ENCODE results near the gene SYNDIG1. TPM values are rescaled to one million over a fixed set of nuclear protein-coding genes. Genes with fewer than 3 reads are reported as not detected.

The SYNDIG1 gene
- total RNA-seq, 1 experiment from 2014 or later, result 5.4 TPM

- Histone ChIP-seq H3K23me2 (ENCODE audit: insufficient read length, low read depth, low read length, poor library complexity, severe bottlenecking) (no peaks in the 10 kb centered on the region), H3K4ac (ENCODE audit: low read depth, low read length) (no peak overlapping the region), H4K5ac (ENCODE audit: insufficient read length, low read depth, low read length) (no peak overlapping the region), H2BK15ac (ENCODE audit: low read depth, low read length) (no peak overlapping the region), H3K79me2 (ENCODE audit: insufficient read depth, low read length) (no peaks in the 10 kb centered on the region), H2BK5ac (ENCODE audit: insufficient read length, low read length) (no peak overlapping the region), H3K79me1 (ENCODE audit: insufficient read depth, low read depth, low read length, poor library complexity, severe bottlenecking) (no peaks in the 10 kb centered on the region), H3K14ac (ENCODE audit: insufficient read depth, low read length) (no peak overlapping the region; the same call in 1 of the 2 replicates), H2AFZ (ENCODE audit: low read length) (no peak overlapping the region), H2AK5ac (ENCODE audit: insufficient read length, low read length) (no peak overlapping the region), H3K9me3 (ENCODE audit: control insufficient read depth, low read depth, low read length) (no peaks in the 10 kb centered on the region), H4K8ac (replicated peaks; ENCODE audit: insufficient read length, low read depth, low read length) (no peak overlapping the region), H3K27ac (ENCODE audit: insufficient read length, low read depth, low read length) (no peak overlapping the region), H3K4me2 (ENCODE audit: insufficient read depth, insufficient read length, low read length) (no peak overlapping the region), H3K4me1 (ENCODE audit: insufficient read depth, low read length) (no peaks in the 10 kb centered on the region), H3K27me3 (ENCODE audit: insufficient read depth, low read length) (no peaks in the 10 kb centered on the region), H3T11ph (ENCODE audit: low read length) (no peak overlapping the region), H3K56ac (ENCODE audit: insufficient read length, low read depth, low read length) (no peak overlapping the region), H4K91ac (ENCODE audit: insufficient read length, low read depth, low read length) (no peak overlapping the region), H2BK20ac (ENCODE audit: low read depth, low read length, poor library complexity, severe bottlenecking) (no peak overlapping the region), H3K9ac (ENCODE audit: extremely low read depth, insufficient read length, low read length) (no peak overlapping the region), H4K20me1 (ENCODE audit: control insufficient read depth, insufficient read depth, insufficient read length) (no peaks in the 10 kb centered on the region), H2BK120ac (ENCODE audit: low read depth, low read length, poor library complexity, severe bottlenecking) (no peak overlapping the region), H2BK12ac (ENCODE audit: insufficient read length, low read depth, low read length) (no peak overlapping the region), H3K18ac (ENCODE audit: insufficient read length, low read depth, low read length) (no peak overlapping the region), H3K23ac (ENCODE audit: insufficient read length, low read depth, low read length) (no peak overlapping the region)
- Mint-ChIP-seq H3K4me1 (no peaks in the 10 kb centered on the region), H3K27ac (peak overlapping the region in 1 of 3 experiments; percentile 19; a peak in 1 of 7 replicates), H3K9me3 (no peaks in the 10 kb centered on the region; a peak in 1 of 5 replicates), H3K4me3 (no peak overlapping the region), H3K27me3 (ENCODE audit: low read depth) (no peaks in the 10 kb centered on the region; the same call in 1 of the 2 replicates), H3K36me3 (ENCODE audit: insufficient read depth in 1 of 3, low read depth in 3 of 3) (no peaks in the 10 kb centered on the region)
- no peak for DNase-seq
- no CpG with 5 or more reads among the region's 9 CpGs for WGBS (ENCODE audit: extremely low coverage, insufficient read length, low lambda C conversion rate)
- TF ChIP-seq, protein P1, sequence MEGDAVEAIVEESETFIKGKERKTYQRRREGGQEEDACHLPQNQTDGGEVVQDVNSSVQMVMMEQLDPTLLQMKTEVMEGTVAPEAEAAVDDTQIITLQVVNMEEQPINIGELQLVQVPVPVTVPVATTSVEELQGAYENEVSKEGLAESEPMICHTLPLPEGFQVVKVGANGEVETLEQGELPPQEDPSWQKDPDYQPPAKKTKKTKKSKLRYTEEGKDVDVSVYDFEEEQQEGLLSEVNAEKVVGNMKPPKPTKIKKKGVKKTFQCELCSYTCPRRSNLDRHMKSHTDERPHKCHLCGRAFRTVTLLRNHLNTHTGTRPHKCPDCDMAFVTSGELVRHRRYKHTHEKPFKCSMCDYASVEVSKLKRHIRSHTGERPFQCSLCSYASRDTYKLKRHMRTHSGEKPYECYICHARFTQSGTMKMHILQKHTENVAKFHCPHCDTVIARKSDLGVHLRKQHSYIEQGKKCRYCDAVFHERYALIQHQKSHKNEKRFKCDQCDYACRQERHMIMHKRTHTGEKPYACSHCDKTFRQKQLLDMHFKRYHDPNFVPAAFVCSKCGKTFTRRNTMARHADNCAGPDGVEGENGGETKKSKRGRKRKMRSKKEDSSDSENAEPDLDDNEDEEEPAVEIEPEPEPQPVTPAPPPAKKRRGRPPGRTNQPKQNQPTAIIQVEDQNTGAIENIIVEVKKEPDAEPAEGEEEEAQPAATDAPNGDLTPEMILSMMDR (conservative IDR thresholded peaks at IDR 0.05), result peak; percentile 34; the same call in 2 of the 3 replicates
These were observed 208.3 kb downstream of the SYNDIG1 start for GRCh38 chr20:24677626-24678315.
